HG03060 (cell line): Measurements from ENCODE around the gene NLN.
"Not testable (repeated sequence)": the region's sequence is repeated elsewhere in the genome, so short reads cannot be mapped to it uniquely, and the experiment has no call there.

Experiments used
- ATAC-seq: cut with Tn5 transposase; IDR thresholded peaks from one replicate; pipeline ENCODE4 v1.9.1; 2021; ENCODE audit warnings: low read depth, moderate number of reproducible peaks; ENCODE audit not compliant: unreplicated experiment

NLN gene

DNA sequence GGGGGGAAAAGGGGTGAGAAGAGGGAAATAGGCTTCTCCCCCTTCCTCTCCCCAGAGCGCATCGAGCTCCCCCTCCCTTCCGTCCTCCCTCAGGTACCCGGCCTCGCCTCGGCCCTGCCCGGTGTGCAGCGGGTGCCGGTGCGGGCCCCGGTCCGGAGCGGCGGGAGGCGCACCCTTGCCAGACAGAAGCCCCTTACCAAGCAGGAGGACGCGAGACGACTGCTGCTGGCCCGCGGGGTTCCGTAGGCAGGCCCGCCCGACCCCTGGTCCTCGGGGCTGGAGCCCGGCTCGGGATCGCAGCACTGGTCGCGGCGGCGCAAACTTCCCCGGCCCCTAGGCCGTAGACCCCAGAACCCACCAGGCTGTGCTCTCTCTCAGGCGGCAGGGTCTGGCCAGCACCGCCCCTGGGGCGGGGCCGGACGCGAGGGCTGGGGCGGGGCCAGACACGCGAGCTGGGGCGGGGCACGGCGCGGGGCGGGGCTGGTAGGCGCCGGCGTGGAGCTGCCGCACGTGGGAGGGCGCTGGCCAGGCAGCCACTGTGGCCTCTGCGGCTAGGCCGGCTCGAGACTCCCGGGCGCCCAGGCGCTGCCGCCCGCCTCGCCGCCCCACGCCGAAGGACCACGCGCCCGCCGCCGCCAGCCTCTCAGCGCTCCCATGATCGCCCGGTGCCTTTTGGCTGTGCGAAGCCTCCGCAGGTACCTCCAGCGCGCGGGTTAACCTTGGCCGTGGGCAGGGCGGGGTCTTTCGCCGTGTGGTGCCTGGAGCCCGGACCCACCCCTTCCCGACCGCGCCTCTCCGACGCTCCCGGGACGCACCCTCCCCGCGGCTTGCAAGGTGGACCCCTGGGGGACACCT, at the start of gene NLN, which contains the start of gene SGTB:
NLN (plus strand) TSS at position 486 of the 855 bp plus-strand sequence; CDS start at position 655, 169 bp downstream.
SGTB (minus strand) TSS at position 390 of the 855 bp plus-strand sequence. CDS start 1,302 bp downstream, outside the sequence.
- ATAC-seq = peak; percentile 59

DNA sequence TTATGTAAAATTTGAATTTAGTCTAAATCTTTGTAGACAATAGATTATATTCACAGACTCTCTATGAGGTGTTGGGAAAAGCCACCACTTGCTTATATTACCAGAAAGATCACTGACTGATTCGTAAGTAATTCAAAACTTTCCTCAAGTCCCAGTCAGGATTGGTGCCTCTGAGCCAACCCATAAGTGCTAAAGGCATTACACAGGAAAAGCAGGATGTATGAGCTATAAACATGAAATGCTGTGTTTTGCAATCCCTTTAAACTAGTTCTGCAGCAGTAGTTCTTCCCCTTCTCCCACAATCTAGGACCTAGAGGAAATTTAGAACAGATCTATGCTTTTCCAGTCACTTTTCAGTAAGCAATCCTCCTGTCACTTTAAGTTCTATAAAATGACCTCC, 49.2 kb upstream of the NLN start:
- ATAC-seq = no peak

DNA sequence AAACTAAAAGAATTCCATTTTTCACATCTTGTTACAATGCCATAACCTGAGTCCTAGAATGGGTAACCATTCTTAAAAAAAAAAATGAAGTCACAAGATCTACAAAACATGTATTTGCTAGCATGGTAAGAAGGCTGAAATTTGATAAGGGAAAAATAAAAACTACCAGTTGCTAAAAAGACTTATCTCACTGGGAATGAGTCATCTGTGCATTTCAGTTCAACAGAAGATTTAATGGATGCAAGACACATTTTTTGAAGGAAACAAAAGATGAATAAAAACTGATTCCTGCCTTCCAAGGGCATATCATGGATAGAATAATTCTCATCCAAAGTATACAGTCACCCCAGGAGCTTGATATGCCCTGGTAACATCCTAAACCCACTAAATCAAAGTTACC, 47.3 kb upstream of the NLN start:
- no peak for ATAC-seq

DNA sequence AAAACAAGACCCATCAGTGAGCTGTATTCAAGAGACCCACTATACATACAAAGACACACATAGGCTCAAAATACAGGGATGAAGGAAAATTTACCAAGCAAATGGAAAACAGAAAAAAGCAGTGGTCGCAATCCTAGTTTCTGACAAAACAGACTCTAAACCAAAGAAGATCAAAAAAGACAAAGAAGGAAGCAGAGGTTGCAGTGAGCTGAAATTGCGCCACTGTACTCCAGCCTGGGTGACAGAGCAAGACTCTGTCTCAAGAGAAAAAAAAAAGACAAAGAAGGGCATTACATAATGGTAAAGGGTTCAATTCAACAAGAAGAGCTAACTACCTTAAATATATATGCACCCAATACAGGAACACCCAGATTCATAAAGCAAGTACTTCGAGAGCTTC, 45.9 kb upstream of the NLN start:
- not testable (repeated sequence) for ATAC-seq

DNA sequence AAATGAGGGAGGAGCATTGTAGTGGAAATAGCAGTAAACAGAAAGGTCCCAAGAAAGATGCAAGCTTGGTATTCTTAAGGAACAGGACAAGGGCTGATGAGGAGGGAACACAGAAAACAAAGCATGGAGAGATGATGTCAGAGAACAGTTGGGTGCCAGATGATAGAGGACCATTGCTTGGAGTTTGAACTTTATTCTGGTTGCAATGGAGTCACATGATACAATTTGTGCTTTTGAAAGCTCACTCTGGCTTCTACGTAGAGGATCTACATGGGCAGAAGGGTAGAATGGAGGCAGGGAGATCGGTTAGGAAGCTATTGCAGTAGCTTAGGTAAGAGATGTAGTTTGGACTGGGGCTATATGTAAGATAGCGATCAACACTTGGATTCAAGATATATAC, 39.9 kb upstream of the NLN start:
- ATAC-seq = no peak

DNA sequence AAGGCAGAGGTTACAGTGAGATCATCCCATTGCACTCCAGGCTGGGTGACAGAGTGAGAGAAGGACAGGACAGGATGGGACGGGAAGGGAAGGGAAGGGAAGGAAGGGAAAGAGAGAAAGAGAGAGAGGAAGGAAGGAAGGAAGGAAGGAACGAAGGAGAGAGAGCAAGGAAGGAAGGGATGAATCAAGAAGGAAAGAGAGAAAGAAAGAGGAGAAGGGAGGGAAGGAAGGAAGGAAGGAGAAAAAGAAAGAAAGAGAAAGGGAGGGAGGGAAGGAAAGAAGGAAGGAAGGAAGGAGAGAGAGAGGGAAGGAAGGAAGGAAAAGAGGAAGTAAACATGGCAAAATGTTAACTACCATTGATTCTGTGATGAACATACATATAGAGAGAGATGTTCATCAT, 28.9 kb upstream of the NLN start:
- no peak for ATAC-seq

DNA sequence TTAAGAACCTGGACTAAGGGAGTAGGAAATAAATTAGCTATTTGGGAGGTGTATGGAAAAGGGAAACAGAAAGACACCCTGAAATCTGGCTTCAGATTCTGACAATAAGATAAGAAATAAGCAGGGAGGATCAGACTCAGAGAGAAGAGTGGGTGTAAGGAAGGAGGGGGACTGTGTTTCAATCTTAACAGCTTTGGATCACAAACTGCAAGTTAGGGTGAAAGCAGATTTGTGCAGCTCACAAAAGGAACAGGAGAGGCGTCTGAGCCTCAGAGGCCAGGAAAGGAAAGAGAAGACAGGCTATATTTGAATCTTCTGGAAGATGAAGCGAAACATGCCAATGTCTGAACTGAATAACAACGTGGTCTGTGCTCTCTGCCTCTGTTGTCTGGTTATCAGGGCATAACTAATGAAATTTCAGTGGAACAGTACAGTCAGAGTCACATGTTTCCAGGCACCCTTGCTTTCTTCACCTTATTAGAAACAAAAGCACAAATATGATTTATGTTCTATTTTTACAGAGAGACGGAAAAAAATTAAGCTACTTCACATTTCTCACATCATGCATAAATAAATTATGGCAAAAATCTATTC, 26.7 kb upstream of the NLN start:
- ATAC-seq = no peak

DNA sequence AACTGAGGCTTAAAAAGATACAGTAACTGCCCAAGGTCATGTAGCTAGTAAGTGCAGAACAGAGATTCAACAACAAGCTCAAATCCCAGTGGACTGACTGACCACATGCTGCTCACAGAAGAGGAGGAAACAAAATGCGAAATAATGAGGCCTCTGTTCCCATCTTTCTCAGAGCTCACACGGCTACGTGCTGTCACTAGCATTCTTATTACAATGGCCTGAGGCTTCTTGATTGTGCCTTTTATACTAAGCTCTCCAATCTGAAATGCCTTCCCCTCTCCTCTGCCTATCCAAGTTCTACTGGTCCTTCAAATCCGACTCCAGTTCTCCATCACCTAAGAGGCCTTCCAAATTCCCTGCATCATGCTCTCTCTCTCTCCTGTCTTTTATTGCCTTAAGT, 26.1 kb upstream of the NLN start:
- no peak for ATAC-seq

DNA sequence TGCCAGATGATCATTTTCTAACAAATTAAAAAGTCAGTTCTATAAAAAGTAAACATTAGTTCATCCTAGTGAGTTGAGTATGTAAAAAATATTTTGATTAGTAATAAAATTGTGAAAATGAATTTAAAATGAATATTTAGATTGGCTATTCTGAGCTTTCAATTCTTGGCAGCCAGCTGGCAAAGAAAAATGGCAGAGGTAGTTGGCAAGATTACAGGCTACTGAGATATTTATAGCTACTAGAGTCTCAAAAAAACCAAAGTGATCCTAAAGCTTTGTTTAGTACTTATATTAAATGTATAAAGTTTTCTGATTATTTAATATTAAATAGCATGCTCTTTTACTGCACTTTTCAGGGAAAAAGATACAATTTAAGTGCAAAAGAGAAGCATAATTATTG, 25.1 kb upstream of the NLN start:
- no peak for ATAC-seq

DNA sequence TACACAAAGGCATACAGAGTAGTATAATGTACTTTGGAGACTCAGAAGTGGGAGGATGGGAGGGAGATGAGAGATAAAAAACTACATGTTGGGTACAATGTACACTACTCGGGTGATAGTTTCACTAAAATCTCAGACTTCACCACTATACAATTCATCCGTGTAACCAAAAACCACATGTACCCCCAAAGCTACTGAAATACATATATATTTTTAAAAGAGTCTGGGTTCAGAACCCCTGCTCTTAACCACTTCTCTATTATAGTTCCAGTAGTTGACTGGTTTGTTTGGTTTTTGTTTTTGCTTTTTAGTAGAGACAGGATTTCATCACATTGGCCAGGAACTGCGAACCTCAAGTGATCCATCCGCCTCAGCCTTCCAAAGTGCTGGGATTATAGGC, 22.7 kb upstream of the NLN start:
- no peak for ATAC-seq

DNA sequence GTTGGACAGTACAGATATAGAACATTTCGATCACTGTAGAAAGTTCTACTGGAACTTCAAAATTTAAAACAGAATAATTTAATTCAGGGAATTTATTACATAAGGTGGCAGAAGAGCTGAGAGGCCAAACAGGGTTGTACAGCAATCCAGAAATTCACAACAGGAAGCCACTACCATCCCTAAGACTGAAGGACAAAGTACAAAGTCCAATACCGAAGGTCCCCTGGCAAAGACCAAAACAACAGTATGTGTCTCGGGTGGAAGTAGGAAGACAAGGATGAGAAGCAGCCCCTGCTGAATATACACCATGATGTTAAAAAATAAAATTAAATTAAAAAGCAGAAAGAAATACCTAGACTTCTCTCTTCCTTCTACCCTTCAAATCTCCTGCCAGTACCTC, 20.0 kb upstream of the NLN start:
- no peak for ATAC-seq

DNA sequence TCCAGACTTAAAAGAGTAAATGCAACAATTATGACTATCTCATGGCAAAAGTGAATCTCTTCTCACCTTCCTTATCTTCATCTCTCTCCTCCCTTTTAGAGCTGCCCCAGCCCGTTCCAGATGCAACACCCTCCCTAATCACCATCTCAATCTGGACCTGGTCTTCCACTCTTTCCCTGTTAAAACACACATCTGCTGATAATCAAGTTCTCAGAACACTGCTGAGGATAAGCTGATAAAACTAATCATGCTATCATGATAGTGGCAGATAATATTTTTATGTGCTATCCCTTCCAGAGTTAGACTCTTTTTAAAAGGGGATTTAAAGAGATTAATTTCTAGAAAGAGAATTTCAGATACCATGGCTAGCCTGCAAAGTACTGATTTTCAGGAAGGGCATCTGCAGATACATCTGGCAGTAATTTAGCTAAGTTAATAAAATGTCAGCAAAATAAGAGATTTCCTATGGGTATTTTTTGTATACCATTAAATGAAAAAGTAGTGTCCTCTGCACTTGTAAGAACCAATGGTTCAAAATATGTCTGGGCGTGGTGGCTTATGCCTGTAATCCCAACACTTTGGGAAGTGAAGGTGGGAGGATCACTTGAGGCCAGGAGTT, 17.3 kb upstream of the NLN start:
- no peak for ATAC-seq

DNA sequence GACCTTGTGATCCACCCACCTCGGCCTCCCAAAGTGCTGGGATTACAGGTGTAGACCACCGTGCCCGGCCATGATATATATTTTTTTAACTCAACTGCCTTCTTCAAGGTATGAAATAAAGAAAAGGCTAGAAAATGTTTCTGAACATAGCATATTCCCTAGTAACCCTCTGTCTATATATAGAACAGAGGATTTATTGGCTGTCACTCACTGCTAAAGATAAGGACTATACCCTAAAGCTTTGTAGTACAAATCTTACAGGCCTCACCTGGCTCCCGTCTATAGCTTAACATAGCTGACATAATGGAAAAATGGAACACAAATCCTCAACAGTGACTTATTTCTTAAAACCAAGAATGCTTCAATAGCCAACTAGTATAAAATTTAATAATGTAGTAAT, 14.3 kb upstream of the NLN start:
- no peak for ATAC-seq

DNA sequence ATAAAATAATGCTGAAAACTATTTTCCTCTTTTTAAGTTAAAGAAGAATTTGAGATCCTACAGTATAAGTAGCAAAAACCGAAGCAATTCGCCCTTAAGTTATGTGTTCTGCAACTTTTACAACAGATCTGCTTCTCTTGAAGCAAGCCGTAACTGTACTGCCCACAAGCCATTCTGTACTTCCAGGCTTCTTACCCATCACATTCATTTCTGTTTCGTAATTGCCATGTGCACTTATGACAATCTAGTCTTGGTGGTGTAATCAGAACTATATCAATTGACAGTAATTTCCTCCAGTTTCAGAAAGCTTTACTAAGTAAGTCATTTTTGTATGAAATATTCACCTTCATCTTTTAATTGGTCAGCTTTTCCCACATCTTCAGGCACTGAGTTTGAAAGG, 13.9 kb upstream of the NLN start:
- ATAC-seq = no peak

DNA sequence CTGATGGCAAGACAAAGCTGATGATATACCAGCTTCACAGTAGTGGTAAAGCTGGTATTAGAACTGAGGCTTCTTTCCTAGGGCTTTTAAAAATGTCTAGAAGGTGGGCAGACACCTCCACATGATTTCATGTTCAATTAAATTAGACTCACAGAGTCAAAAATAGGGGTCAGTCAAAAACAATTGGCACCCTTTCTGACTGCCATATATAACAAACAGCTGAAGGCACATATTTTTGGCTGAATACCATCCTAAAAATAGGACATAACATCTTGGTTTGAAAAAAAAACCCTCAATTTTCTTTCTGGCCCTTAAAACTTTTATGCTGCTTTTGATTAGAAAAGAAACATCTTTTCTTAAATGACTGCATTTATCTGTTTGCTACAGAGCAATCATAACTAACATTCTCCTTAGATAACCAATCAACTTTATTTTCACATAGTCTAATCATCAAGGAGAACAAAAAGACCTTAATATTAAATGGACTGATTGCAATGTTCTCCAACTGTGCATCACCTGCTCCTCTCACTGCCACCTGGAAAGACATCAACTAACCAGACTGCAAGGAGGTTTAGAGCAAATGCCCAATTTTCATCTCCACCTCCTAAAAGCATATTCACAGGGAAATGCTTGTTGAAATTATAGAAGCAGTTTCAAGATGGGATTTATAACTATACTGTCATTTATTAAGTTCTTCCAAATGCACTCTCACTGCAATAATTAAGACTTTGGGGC, 3.3 kb upstream of the NLN start:
- ATAC-seq = no peak

DNA sequence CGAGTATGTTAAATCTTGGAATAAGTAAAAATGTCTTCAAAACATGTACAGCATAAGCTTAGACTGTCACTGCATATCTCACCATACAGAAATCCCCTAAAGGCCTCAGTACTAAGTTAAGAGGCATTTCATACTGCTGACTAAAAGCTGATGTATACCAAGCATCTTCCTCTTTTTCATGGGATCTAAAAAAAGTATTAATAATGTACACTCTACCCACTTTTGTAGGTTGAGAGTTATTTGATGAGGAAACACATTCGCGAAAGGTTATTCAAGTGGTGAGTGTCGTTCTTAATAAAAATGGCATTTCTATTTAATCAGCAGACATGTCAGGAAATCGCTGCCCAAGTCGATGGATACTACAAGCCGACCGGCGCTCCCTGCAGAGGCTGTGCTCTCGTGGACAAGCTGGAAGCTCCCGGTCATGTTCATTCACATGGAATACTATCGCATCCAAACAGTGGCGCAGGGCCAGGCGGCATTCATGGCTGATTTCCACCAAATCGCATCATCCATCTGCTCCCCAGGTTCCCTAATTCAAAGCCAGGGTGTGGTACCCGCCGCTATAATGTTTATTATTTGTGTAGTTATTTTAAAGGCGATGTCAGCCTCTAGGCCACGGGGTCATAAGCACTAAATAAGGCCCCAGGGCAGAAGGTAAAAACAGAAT, 820 bp upstream of the NLN start:
- peak; percentile 32 for ATAC-seq

DNA sequence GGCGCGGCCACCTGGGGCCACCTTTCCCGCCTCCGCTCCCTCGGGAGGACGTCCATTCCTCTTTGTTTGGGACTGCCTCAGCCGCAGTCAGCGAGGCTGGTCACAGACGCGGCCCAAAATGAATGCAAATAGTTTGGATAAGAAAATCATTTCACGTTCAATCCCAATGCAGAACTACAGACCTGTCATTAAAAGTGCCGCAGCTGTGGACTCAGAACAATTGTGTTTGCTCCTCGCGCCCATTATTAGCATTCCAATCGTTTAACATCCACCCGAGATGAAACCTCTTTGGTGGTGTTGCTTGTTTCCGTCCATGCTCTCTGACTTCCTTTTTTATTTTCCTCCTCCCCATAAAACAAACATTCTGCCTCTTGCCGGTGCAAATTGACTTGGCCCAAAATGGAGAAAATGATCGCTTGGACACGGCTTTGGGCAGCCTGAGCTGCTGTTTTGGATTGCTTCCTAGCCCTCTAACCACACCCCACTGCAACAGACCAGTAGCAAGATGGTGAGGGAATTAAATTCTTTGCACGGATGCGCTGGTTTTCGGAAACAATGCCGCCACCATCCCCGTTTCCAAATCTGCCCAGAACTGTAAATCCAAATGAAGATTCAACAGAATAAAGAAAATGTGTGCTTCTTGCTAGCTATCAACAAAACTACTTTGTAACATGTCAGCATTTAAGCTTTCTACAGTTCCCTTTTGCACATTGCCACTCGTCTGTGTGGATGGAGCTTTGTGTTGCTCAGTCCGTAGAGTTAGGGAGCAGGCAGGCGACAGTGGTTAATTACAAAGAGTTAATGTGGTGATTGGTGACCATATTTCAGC, 784 bp downstream of the NLN start:
- no peak for ATAC-seq

DNA sequence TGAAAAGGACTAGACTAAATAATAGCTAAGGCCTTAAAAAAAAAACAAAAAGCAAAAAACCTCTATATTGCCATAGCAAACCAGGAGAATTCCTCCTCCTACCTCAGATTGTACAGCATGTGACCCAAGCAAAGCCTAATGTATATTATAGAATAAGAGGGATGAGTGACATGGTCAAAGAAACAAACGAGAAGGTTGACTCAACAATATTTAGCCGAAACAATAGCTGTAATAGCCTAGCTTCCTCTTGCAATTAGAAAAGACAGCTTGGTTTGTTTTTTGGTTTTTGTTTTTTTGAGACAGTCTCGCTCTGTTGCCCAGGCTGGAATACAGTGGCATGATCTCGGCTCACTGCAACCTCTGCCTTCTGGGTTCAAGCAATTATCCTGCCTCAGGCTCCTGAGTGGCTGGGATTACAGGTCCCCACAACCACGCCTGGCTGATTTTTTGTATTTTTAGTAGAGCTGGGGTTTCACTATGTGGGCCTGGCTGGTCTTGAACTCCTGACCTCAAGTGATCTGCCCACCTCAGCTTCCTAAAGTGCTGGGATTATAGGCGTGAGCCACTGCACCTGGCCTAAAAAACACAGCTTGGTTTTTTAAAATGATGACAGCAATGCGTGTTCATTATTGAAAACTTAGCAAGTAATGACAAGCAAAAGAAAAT, 5.6 kb downstream of the NLN start:
- no peak for ATAC-seq

DNA sequence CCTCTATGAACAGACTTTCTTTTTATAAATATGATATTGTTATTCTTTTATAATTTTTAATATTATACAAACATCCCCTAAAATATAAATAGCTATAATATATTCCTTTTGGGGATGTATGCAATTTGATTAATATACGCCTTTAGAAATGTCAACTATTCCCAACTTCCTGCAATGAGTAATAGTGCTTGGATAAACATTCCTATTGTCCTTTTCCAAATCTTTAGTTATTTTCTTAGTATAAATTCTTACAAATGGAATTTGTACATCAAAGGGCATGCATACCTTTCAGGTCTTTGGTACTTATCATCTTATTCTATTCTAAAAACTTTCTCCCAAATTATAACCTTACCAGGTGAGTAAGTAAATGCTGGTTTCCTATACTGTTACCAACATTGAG, 6.2 kb downstream of the NLN start:
- ATAC-seq = no peak
